Ascending aorta (tissue), 2 donors: Measurements from ENCODE around the gene MYCBPAP. TPM values are rescaled to one million over a fixed set of nuclear protein-coding genes. Genes with fewer than 3 reads are reported as not detected.

Source experiments
- DNase-seq, 2 donors: peaks; one replicate each; pipeline ENCODE4 v3.0.0-alpha.2; 2019; ENCODE audit warnings: low spot score in 2 of 2
- H3K27ac ChIP-seq, 2 donors: fragments of 200-600 bp; sonication (generic); one replicate each; pipeline ENCODE4 v1.5.1; 2016 to 2017; ENCODE audit warnings: mild to moderate bottlenecking in 1 of 2
- H3K27me3 ChIP-seq: fragments of 200-600 bp; sonication (generic); one replicate; pipeline ENCODE4 v1.5.1; 2017
- H3K36me3 ChIP-seq, 2 donors: fragments of 200-600 bp; sonication (generic); one replicate each; pipeline ENCODE4 v1.5.1; 2016
- H3K4me1 ChIP-seq, 2 donors: fragments of 200-600 bp; sonication (generic); one replicate each; pipeline ENCODE4 v1.5.1; 2016 to 2017; ENCODE audit warnings: mild to moderate bottlenecking in 1 of 2
- H3K4me3 ChIP-seq, 2 donors: fragments of 200-600 bp; sonication (generic); one replicate each; pipeline ENCODE4 v1.5.1; 2016 to 2017; ENCODE audit warnings: mild to moderate bottlenecking in 1 of 2
- H3K9me3 ChIP-seq, 2 donors: fragments of 200-600 bp; sonication (generic); one replicate each; pipeline ENCODE4 v1.5.1; 2016
- intact Hi-C: fragments of 100-400 bp; cut with DNase I; formaldehyde crosslinking; loops from one replicate; pipeline ENCODE4 v1.15.1; 2023
- total RNA-seq: library from RNA; depleted of rRNA; stranded (reverse); fragments of >200 nt; gene quantifications from one replicate; pipeline ENCODE4 v1.1.0, GENCODE V29; 2016
- TF ChIP-seq, protein P1 (sequence below), 3 experiments: fragments of 200-600 bp in 2 of 3; fragments of 450-650 bp in 1 of 3; sonication (generic) in 2 of 3; IDR thresholded peaks; one replicate each; pipeline ENCODE4 v1.5.1; 2016 to 2019; ENCODE audit warnings: antibody characterized with exemption in 3 of 3, mild to moderate bottlenecking in 1 of 3, moderate library complexity in 1 of 3

Gene MYCBPAP, protein sequence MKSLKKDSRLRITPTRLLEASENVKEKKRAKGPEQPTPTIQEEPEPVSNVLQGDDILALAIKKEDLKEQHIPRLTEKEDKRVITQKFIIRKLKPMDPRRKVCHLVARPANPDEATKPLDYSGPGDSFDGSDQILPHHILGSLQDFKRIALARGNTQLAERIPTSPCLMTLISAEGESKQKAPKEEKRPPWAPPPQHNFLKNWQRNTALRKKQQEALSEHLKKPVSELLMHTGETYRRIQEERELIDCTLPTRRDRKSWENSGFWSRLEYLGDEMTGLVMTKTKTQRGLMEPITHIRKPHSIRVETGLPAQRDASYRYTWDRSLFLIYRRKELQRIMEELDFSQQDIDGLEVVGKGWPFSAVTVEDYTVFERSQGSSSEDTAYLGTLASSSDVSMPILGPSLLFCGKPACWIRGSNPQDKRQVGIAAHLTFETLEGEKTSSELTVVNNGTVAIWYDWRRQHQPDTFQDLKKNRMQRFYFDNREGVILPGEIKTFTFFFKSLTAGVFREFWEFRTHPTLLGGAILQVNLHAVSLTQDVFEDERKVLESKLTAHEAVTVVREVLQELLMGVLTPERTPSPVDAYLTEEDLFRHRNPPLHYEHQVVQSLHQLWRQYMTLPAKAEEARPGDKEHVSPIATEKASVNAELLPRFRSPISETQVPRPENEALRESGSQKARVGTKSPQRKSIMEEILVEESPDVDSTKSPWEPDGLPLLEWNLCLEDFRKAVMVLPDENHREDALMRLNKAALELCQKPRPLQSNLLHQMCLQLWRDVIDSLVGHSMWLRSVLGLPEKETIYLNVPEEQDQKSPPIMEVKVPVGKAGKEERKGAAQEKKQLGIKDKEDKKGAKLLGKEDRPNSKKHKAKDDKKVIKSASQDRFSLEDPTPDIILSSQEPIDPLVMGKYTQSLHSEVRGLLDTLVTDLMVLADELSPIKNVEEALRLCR
- total RNA-seq: 7.9 TPM

DNA sequence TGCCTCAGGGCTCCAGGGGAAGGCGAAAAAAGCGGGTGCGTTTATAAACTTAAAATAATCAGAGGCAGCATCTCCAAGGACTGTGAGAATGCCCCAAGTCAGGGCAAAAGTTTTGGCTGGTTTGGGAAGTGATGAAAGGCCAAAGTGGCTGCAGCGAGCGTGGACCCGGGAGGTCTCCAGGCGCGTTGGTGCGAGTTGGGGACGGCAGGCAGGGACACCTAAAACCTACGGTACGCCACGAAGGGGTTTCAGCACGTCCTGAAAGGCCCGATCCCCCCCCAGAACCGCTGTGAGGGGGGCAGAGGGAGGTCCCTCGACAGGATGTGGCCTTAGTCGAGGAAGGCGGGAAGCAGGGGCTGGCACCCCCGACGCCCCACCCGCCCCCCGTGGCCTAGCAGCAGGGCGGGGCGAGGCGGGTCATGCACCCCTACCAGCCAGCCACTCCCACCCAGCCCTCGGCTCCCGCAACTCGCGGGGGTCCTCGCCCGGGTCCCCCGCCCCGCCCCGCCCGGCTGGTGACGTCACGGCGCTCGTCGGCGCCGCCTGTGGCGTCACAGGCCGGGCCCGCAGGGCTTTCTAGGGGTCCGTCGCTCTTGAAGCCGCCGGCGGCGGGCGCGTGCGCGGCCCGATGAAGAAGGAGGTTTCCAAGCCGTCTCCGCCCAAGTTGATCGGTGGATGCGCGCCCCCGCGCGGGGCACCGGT is at the start of gene MYCBPAP:
Gene MYCBPAP (plus strand): TSS at position 569 of the 702 bp plus-strand sequence. CDS start 236 bp downstream, outside the sequence.
- intact Hi-C loops: loop anchor here (2.0 kb wide), 1 partner anchor 29 kb away; the partner anchor contains the start of gene RSAD1
- TF ChIP-seq, protein P1, sequence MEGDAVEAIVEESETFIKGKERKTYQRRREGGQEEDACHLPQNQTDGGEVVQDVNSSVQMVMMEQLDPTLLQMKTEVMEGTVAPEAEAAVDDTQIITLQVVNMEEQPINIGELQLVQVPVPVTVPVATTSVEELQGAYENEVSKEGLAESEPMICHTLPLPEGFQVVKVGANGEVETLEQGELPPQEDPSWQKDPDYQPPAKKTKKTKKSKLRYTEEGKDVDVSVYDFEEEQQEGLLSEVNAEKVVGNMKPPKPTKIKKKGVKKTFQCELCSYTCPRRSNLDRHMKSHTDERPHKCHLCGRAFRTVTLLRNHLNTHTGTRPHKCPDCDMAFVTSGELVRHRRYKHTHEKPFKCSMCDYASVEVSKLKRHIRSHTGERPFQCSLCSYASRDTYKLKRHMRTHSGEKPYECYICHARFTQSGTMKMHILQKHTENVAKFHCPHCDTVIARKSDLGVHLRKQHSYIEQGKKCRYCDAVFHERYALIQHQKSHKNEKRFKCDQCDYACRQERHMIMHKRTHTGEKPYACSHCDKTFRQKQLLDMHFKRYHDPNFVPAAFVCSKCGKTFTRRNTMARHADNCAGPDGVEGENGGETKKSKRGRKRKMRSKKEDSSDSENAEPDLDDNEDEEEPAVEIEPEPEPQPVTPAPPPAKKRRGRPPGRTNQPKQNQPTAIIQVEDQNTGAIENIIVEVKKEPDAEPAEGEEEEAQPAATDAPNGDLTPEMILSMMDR (IDR thresholded peaks at IDR 0.05): no peak
- DNase-seq: peak; percentile 31 to 92
- peaks cover 3 to 4% of the 10 kb centered on the region in 2 donors for H3K4me1 ChIP-seq
- H3K27me3 ChIP-seq: no peaks in the 10 kb centered on the region
- no peaks in the 10 kb centered on the region for H3K9me3 ChIP-seq
- peak within 1 kb of the TSS; percentile 28 to 80 for H3K27ac ChIP-seq
- H3K36me3 ChIP-seq: no peaks in the 10 kb centered on the region
- H3K4me3 ChIP-seq: peak within 1 kb of the TSS; percentile 71 to 80

DNA sequence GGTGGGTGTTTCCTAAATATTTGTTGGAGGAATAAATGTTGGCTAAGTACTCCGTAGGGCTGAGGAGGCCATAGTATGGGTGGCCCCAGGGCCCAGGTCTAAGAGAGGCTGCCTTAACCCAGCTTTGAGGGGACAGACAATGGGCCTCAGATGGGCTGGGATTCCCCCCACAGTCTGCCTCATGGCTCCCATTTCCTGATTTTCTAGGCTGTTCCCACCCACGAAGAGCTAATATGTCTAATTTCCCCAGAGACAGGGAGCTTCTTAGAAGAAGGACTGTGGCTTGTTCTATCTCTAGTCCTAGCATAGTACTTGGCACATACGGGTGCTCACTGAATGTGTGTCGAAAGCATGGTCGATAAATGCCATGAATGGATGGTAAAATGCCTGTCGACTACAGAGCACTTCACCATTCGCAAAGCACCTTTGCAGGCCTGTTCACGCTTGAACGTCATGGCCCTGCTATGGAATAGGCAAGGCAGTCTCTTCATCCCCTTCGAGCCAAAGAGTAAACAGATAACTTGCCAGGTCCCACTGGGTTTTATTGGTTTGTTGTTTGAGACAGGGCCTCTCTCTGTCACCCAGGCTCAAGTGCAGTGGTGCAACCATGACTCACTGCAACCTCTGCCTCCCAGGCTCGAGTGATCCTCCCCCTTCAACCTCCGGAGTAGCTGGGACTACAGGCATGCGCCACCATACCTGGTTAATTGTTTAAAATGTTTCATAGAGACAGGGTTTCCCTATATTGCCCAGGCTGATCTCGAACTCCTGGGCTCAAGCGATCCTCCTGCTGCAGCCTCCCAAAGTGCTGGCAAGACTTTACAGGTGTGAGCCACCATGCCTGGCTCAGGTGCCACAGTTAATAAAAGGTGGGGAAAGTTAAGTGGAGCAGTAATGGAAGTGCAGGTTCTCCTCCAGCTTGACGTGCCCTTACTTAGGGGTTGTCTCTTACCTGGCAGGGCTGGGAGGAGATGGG is 49.2 kb upstream of the MYCBPAP start:
- Histone ChIP-seq H3K27me3 (no peaks in the 10 kb centered on the region), H3K4me3 (no peak overlapping the region), H3K9me3 (no peaks in the 10 kb centered on the region), H3K36me3 (peaks cover 3 to 4% of the 10 kb centered on the region in 2 donors), H3K4me1 (no peaks in the 10 kb centered on the region), H3K27ac (no peak overlapping the region)
- TF ChIP-seq, protein P1 (IDR thresholded peaks at IDR 0.05): no peak
- intact Hi-C loops: no loop called here
- no peak for DNase-seq

DNA sequence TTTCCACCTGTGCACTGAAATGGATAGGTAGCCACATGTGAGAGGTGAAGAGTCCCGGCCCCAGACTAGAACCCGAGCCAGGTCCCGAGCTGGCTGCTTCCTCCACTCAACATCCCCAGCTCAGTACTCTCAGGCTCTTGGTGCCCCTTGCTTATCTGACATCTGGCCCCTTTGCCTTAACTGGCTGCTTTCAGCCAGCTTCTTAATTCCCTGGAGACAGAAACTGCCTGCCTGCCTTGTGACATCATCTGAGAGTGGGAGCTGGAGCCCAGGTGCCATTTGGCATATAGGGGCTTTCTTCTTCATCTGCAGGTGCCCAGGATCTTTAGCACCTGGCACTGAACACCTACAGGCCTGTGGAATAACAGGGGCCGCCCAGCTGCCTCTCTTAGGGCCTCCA is 48.5 kb upstream of the MYCBPAP start:
- Histone ChIP-seq H3K9me3 (no peaks in the 10 kb centered on the region), H3K4me3 (no peak overlapping the region), H3K27ac (no peak overlapping the region), H3K36me3 (peaks cover 0 to 3% of the 10 kb centered on the region in 2 donors), H3K4me1 (no peaks in the 10 kb centered on the region), H3K27me3 (no peaks in the 10 kb centered on the region)
- intact Hi-C loops: no loop called here
- DNase-seq: no peak
- TF ChIP-seq, protein P1 (IDR thresholded peaks at IDR 0.05): no peak

DNA sequence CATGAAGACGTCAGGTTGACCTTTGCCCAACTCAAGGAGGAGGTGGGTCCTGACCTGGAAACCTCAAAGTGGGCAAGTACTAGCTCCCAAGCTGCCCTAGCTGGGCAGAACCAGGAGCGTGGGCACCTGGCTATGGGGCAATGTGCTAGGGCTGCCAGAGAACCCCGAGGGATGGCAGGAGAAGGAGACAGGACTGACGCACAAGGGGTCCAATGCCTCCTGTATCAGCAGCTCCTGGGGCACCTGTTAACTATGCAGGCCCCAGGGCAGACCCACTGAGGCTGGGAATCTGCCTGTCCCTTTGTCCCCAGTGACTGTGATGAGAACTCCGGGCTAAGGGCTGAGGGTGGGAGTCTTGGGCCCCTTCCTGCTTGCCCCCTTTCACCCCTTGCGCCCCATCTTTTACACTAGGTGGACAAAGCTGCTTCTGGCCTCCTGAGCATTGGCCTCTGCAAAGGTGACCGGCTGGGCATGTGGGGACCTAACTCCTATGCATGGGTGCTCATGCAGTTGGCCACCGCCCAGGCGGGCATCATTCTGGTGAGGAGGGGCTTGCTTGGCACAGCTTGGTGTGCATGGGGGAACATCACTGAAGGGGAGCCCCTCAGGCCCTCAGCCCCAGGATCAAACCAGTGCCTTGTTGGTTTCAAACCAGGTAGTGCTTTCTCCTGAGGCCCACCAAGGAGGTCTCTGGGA is 47.3 kb upstream of the MYCBPAP start:
- TF ChIP-seq, protein P1 (IDR thresholded peaks at IDR 0.05): no peak
- DNase-seq: no peak

More for the DNA sequence above, 47.3 kb upstream of the MYCBPAP start:
- H3K9me3 ChIP-seq: no peaks in the 10 kb centered on the region
- peaks cover 0 to 3% of the 10 kb centered on the region in 2 donors for H3K36me3 ChIP-seq
- H3K4me3 ChIP-seq: no peak overlapping the region
- intact Hi-C loops: no loop called here
- no peaks in the 10 kb centered on the region for H3K27me3 ChIP-seq
- H3K4me1 ChIP-seq: no peaks in the 10 kb centered on the region
- H3K27ac ChIP-seq: no peak overlapping the region
